Measurements from ENCODE around the gene PPP2R5B.
A peak's percentile ranks its signal among the peaks of the same experiment; 100 is the strongest.

The PPP2R5B gene

GRCh38 chr11:64884019-64884418 is 40.5 kb upstream of the PPP2R5B start:
- TF ChIP-seq, protein P1, sequence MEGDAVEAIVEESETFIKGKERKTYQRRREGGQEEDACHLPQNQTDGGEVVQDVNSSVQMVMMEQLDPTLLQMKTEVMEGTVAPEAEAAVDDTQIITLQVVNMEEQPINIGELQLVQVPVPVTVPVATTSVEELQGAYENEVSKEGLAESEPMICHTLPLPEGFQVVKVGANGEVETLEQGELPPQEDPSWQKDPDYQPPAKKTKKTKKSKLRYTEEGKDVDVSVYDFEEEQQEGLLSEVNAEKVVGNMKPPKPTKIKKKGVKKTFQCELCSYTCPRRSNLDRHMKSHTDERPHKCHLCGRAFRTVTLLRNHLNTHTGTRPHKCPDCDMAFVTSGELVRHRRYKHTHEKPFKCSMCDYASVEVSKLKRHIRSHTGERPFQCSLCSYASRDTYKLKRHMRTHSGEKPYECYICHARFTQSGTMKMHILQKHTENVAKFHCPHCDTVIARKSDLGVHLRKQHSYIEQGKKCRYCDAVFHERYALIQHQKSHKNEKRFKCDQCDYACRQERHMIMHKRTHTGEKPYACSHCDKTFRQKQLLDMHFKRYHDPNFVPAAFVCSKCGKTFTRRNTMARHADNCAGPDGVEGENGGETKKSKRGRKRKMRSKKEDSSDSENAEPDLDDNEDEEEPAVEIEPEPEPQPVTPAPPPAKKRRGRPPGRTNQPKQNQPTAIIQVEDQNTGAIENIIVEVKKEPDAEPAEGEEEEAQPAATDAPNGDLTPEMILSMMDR (IDR thresholded peaks at IDR 0.05): no peak
- no peak for TF ChIP-seq ZFX (IDR thresholded peaks at IDR 0.05; ENCODE audit: borderline replicate concordance)
- no peak overlapping the region for H3K27ac ChIP-seq

DNA sequence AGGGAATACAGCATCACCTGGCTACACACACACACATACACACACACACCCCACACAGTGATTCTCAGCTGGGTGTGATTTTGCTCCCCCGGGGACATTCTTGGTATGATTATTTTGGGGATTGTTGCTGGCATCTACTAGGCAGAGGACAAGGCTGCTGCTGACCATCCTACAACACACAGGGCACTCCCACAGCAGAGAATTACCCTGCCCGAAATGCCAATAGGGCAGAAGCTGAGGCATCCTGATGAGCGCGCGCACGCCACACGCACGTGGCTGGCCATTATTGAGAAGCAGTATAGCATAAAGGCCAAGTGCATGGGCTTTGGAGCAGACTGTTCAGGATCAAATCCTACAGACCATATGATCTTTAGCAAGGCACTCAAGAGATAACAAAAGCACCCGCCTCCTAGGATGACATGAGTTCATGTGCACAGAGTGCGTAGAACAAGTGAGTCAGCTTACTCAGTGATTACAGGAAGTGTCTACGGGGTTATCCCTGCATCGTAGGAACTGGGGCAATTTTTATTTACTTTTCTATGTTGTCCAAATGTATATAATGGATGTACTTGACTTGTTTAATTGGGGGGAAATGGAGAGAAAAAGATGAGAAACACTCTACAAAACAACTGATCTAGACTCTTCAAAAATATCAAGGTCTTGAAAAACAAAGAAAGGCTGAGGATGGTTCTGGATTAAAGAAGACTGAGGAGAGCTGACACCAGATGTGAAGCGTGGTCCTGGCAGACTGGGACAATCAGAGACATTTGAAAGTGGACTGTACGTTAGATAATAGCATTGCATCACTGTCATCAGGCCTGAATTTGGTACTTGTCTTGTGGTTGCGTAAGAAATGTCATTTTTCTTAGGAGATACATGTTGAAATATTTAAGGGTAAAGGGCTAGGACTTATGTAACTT is 38.9 kb upstream of the PPP2R5B start:
- TF ChIP-seq, protein P1 (IDR thresholded peaks at IDR 0.05): no peak
- TF ChIP-seq ZFX (IDR thresholded peaks at IDR 0.05; ENCODE audit: borderline replicate concordance): no peak
- H3K27ac ChIP-seq: no peak overlapping the region

GRCh38 chr11:64887234-64887756 is 37.2 kb upstream of the PPP2R5B start:
- TF ChIP-seq, protein P1 (IDR thresholded peaks at IDR 0.05): no peak
- TF ChIP-seq ZFX (IDR thresholded peaks at IDR 0.05; ENCODE audit: borderline replicate concordance): no peak

DNA sequence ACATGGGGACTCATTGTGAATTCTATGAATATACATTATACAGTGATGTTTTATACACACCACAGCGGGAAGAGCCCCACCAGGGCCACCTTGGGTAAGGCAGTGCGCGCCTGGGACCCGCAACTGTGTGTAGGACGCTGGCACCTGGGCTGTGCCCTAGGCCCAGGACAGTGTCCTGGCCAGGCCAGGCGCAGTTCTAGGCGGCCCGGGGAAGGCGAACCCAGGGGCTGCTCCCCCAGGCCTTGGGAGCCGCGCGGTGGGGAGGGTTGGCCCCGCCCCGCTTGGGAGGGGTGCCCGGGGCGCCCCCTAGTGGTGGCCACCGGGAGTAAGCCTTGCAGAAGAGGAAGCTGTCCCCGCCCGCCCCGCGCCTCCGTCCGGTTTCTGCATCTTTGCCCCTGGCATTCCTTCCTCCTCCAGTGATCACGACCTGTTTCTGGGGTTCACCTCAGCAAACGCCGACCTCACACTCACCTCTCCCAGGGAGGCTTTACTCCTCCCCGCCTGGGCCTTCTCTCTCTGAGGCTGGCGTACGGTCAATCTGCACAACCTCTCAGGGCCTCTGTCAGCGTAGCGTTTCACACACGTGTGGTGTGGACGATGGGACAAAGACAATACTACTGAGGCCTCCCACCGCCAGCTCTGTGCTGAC is 36.6 kb upstream of the PPP2R5B start:
- TF ChIP-seq, protein P1 (IDR thresholded peaks at IDR 0.05): peak; percentile 99
- no peak for TF ChIP-seq ZFX (IDR thresholded peaks at IDR 0.05; ENCODE audit: borderline replicate concordance)
- peak overlapping the region; percentile 40 for H3K27ac ChIP-seq

More at GRCh38 chr11:64887234-64887756, 37.2 kb upstream of the PPP2R5B start:
- H3K27ac ChIP-seq: peak overlapping the region; percentile 40

- no peak overlapping the region for H3K27ac ChIP-seq
- TF ChIP-seq ZFX (IDR thresholded peaks at IDR 0.05; ENCODE audit: borderline replicate concordance): no peak
- TF ChIP-seq, protein P1 (IDR thresholded peaks at IDR 0.05): no peak
Observed at GRCh38 chr11:64888406-64888728, 36.1 kb upstream of the PPP2R5B start.

DNA sequence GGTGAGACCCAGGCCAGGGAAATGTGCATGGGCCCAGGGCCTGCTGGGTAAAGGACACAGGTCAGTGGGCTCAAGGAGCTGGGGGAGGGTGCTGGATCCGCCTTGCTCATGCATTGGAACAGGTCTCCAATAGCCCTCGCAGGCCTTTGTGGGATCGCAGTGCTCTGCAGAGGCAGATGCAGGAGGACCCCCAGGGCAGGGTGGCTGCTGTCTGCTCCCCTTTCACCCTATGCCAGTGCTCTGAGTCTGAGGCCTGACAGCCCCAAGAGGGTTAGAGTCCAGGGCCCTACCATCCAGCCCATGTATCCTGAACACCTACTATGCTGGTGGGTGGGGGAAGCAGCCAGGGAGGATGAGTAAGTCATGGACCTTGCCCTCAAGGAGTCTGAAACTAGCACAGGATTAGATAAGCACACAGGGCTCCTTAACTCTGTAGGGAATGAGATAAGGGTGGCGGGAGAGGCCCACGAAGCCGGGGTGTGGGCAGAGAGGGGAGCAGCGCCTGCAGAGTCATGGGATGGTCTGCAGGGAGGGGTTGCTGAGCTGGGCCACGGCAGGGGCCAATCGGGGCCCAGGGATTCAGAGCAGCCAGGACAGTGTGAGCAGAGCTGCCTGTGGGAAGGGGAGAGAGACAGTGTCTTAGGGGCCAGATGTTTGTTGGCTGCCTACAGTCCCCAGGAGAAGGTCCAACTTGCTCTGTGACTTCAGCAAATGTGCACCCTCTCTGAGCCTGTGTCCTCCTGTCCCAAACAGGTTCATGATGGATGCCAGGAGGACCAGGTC is 35.6 kb upstream of the PPP2R5B start:
- H3K27ac ChIP-seq: no peak overlapping the region
- no peak for TF ChIP-seq ZFX (IDR thresholded peaks at IDR 0.05; ENCODE audit: borderline replicate concordance)
- TF ChIP-seq, protein P1 (IDR thresholded peaks at IDR 0.05): no peak

Data from 22Rv1 (cell line).